NCI-H460 (cell line): ENCODE data around the gene MTG2. TPM values are rescaled to one million over a fixed set of nuclear protein-coding genes. Genes with fewer than 3 reads are reported as not detected.

Source experiments
- DNase-seq: peaks from one replicate; pipeline ENCODE4 v3.0.0-alpha.2; 2016; ENCODE audit warnings: low read depth; ENCODE audit errors: extremely low read depth
- total RNA-seq: library from RNA; depleted of rRNA; stranded (reverse); fragments of >200 nt; shearing (Covaris generic); gene quantifications from 2 replicates; pipeline ENCODE4 v1.2.3, GENCODE V29; 2014

The MTG2 gene
- total RNA-seq, 1 experiment from 2014 or later = 42.3 TPM

GRCh38 chr20:62201173-62202082 lies 18.6 kb downstream of the MTG2 start:
- no peak for DNase-seq

GRCh38 chr20:62202083-62202395 lies 19.2 kb downstream of the MTG2 start:
- no peak for DNase-seq

GRCh38 chr20:62202676-62203377 lies 20.0 kb downstream of the MTG2 start:
- no peak for DNase-seq

GRCh38 chr20:62203378-62204030 lies 20.7 kb downstream of the MTG2 start:
- DNase-seq = no peak

- DNase-seq = no peak
Measured at GRCh38 chr20:62205618-62206387, 23.0 kb downstream of the MTG2 start.

- DNase-seq = no peak
Measured at GRCh38 chr20:62206388-62206775, 23.6 kb downstream of the MTG2 start.

- no peak for DNase-seq
Measured at GRCh38 chr20:62208061-62208794, 25.4 kb downstream of the MTG2 start.

GRCh38 chr20:62208795-62209755 lies 26.2 kb downstream of the MTG2 start:
- peak; percentile 12 for DNase-seq

- no peak for DNase-seq
Measured at GRCh38 chr20:62209850-62210495, 27.1 kb downstream of the MTG2 start.

- DNase-seq = no peak
Measured at GRCh38 chr20:62210496-62210855, 27.6 kb downstream of the MTG2 start.

- DNase-seq = no peak
Measured at GRCh38 chr20:62211216-62211615, 28.4 kb downstream of the MTG2 start.

GRCh38 chr20:62211769-62212288 lies 29.0 kb downstream of the MTG2 start:
- no peak for DNase-seq

GRCh38 chr20:62212299-62212698 lies 29.5 kb downstream of the MTG2 start:
- no peak for DNase-seq

GRCh38 chr20:62214067-62214466 lies 31.2 kb downstream of the MTG2 start:
- no peak for DNase-seq

GRCh38 chr20:62215020-62215990 lies 32.5 kb downstream of the MTG2 start:
- no peak for DNase-seq

GRCh38 chr20:62215991-62216635 lies 33.3 kb downstream of the MTG2 start:
- no peak for DNase-seq
